ENCODE results near the gene NUDT9. TPM values are rescaled to one million over a fixed set of nuclear protein-coding genes. Genes with fewer than 3 reads are reported as not detected.

Gene NUDT9, protein sequence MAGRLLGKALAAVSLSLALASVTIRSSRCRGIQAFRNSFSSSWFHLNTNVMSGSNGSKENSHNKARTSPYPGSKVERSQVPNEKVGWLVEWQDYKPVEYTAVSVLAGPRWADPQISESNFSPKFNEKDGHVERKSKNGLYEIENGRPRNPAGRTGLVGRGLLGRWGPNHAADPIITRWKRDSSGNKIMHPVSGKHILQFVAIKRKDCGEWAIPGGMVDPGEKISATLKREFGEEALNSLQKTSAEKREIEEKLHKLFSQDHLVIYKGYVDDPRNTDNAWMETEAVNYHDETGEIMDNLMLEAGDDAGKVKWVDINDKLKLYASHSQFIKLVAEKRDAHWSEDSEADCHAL
- 15.9 and 16.6 TPM in 2 replicates for total RNA-seq

DNA sequence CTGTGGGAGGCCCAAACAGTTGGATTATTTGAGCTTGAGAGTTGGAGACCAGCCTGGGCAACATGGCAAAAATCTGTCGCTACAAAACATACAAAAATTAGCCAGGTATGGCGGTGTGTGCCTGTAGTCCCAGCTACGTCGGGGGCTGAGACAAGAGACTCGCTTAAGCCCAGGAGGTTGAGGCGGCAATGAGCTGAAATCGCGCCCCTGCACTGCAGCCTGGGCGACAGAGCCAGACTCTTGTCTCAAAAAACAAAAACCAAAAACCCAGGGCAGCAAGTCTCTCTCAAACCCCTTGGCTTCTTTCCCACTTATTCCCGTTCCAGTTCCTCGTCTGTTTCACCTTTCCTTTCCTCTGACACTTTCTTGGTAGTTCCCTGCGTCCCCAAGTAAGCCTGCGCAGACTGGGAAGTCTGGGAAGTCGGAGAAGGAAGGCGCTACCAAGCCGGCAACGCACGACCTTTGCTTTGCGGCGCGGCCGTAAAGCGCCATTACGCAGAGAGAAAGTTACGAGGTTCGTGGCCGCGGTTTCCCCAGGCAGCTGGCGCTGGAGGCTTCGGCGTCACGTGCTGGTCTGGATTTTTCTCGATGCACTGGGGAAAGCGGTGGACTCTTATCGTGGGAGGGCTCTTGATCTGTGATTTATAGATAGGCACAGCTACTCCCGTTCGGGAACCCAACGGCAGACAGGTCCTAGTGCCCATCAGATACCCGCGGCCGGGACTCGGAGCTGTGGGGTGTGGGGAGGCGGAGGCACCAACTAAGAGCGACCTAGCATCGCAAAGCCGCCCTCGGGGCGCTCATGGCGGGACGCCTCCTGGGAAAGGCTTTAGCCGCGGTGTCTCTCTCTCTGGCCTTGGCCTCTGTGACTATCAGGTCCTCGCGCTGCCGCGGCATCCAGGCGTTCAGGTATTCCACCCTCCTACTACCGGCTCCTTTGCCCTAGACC lies at the start of gene NUDT9:
Gene NUDT9, plus strand, starts transcription at position 470 of the 949 bp plus-strand sequence. Its CDS starts 333 bp downstream, at position 803.

DNA sequence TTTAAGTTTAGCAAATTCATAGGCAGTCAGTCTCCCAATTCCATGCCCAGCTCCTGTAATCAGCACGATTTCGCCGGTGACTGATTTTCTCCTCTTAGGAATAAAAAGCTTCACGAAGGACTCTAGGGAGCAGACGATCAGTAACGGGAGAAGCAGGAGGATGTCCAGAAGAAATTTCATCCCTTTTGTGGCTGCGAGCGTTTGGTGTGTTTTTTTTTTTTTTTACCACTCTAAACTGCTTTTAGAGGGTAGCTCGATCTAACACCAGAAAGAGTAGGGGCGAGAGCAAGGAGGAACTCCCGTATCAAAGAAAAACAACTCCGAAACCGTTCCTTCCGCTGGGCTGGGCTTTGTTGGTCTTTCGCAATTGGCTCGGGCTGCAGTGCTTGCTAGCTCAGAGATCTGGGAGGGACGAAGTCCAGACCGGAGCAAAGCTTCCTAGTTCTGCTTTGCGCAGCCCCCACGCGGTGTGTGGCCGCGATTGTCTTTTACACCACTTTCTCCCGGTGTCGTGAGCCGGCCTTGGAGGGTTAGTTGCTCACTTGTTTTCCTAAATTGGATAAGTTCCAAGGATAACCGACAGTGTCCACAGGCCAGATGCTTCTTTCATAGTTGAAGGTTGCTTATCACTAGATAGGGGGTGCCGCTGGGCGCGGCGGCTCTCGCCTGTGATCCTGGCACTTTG lies 31.3 kb upstream of the NUDT9 start, which contains the start of gene HSD17B11:
Gene HSD17B11, minus strand, starts transcription at position 298 of the 685 bp plus-strand sequence. Its CDS starts 118 bp downstream, at position 180.

Other genes with a start within 250 kb of the NUDT9 start
- gene KLHL8, start 202.0 kb upstream of the NUDT9 start, total RNA-seq = 14.8 and 38.5 TPM in 2 replicates
- under 0.01 and 0.16 TPM in 2 replicates for gene HSD17B13, start 99.7 kb upstream of the NUDT9 start, total RNA-seq
- 36.3 and 40.0 TPM in 2 replicates for gene HSD17B11, start 31.4 kb upstream of the NUDT9 start, total RNA-seq
- gene SPARCL1, start 106.8 kb downstream of the NUDT9 start, total RNA-seq = 1.3 and 1.5 TPM in 2 replicates
- not detected in 2 replicates for gene DSPP, start 186.0 kb downstream of the NUDT9 start, total RNA-seq
- not detected in 2 replicates for gene DMP1, start 227.7 kb downstream of the NUDT9 start, total RNA-seq